Right renal cortex interstitium (tissue), 3 donors: ENCODE measurements around the gene PRPF38A. TPM values are rescaled to one million over a fixed set of nuclear protein-coding genes. Genes with fewer than 3 reads are reported as not detected.

Experiments used
- DNase-seq, 3 donors: peaks; one replicate each; pipeline ENCODE4 v3.0.0-alpha.2; 2013; ENCODE audit warnings: low read depth in 3 of 3, low spot score in 2 of 3
- polyA plus RNA-seq, 3 donors: library from polyadenylated mRNA; unstranded; fragments of 120-200 nt; gene quantifications; one replicate each; pipeline ENCODE4 v1.2.1, GENCODE V29; 2013; ENCODE audit not compliant: insufficient read length in 3 of 3

Gene PRPF38A
- polyA plus RNA-seq, 3 donors = 80.5 to 87.4 (median 84.9) TPM

GRCh38 chr1:52454779-52455178 is 50.4 kb downstream of the PRPF38A start:
- no peak for DNase-seq

GRCh38 chr1:52455686-52456085 is 51.3 kb downstream of the PRPF38A start:
- DNase-seq = no peak

GRCh38 chr1:52460694-52461093 is 56.3 kb downstream of the PRPF38A start:
- DNase-seq = no peak

- DNase-seq = no peak
Measured at GRCh38 chr1:52461821-52462220, 57.4 kb downstream of the PRPF38A start.

- no peak for DNase-seq
Measured at GRCh38 chr1:52463891-52464290, 59.5 kb downstream of the PRPF38A start.

- DNase-seq = no peak
Measured at GRCh38 chr1:52469108-52469507, 64.7 kb downstream of the PRPF38A start.

Other genes with a start within 250 kb of the PRPF38A start
- gene CC2D1B, start 38.4 kb upstream of the PRPF38A start, polyA plus RNA-seq = 10 to 100 TPM; 23.8 to 43.4 (median 26.2) TPM
- gene ORC1, start 179 bp upstream of the PRPF38A start, polyA plus RNA-seq = 1 to 10 TPM; 6.8 to 8.2 (median 7.4) TPM
- gene TUT4, start 148.5 kb downstream of the PRPF38A start, polyA plus RNA-seq = 10 to 100 TPM; 75.6 to 82.4 (median 77.5) TPM
- 10 to 100 TPM; 68.0 to 81.3 (median 68.5) TPM for gene GPX7, start 197.8 kb downstream of the PRPF38A start, polyA plus RNA-seq
- gene SHISAL2A, start 228.6 kb downstream of the PRPF38A start, polyA plus RNA-seq = 1 to 10 TPM; 1.1 to 1.9 (median 1.6) TPM